Sigmoid colon (tissue), 7 donors: ENCODE data around the gene LRIT2. TPM values are rescaled to one million over a fixed set of nuclear protein-coding genes. Genes with fewer than 3 reads are reported as not detected.

ENCODE experiments used
- DNase-seq: peaks from one replicate; pipeline ENCODE4 v3.0.0-alpha.2; 2019
- H3K27ac ChIP-seq, 4 donors: fragments of 200-600 bp; sonication (generic); one replicate each; pipeline ENCODE4 v1.5.1; 2016 to 2019; ENCODE audit warnings: mild to moderate bottlenecking in 1 of 4
- H3K27me3 ChIP-seq, 3 donors: fragments of 200-600 bp; sonication (generic); one replicate each; pipeline ENCODE4 v1.5.1; 2019; ENCODE audit warnings: mild to moderate bottlenecking in 1 of 3
- H3K36me3 ChIP-seq, 4 donors: fragments of 200-600 bp; sonication (generic); one replicate each; pipeline ENCODE4 v1.5.1; 2016 to 2019
- H3K4me1 ChIP-seq, 4 donors: fragments of 200-600 bp; sonication (generic); one replicate each; pipeline ENCODE4 v1.5.1; 2017 to 2019
- H3K4me3 ChIP-seq, 4 donors: fragments of 200-600 bp; sonication (generic); one replicate each; pipeline ENCODE4 v1.5.1; 2017 to 2019; ENCODE audit warnings: mild to moderate bottlenecking in 2 of 4, moderate library complexity in 1 of 4
- H3K9me3 ChIP-seq, 4 donors: fragments of 200-600 bp in 3 of 4; sonication (generic) in 3 of 4; one replicate each; pipeline versions ENCODE4 v1.5.1 to v1.6.1; 2013 to 2019
- CTCF ChIP-seq, 4 experiments: fragments of 450-650 bp in 3 of 4; fragments of 200-600 bp in 1 of 4; IDR thresholded peaks; one replicate each; pipeline ENCODE4 v1.5.1; 2016 to 2019; ENCODE audit warnings: antibody characterized with exemption in 4 of 4, mild to moderate bottlenecking in 3 of 4, moderate library complexity in 2 of 4
- EP300 ChIP-seq, 4 donors: sonication (generic); formaldehyde crosslinking; IDR thresholded peaks; one replicate each; pipeline ENCODE4 v1.6.1; 2017; ENCODE audit warnings: antibody characterized with exemption in 4 of 4
- POLR2A ChIP-seq, 2 donors: fragments of 450-650 bp; IDR thresholded peaks; one replicate each; pipeline ENCODE4 v1.6.1; 2016; ENCODE audit warnings: antibody characterized with exemption in 2 of 2, mild to moderate bottlenecking in 2 of 2, moderate library complexity in 2 of 2
- POLR2AphosphoS5 ChIP-seq, 4 donors: sonication (generic); formaldehyde crosslinking; IDR thresholded peaks; one replicate each; pipeline ENCODE4 v1.6.1; 2017; ENCODE audit warnings: antibody characterized with exemption in 4 of 4
- WGBS, 2 donors: extraction: QIAGEN DNeasy Blood & Tissue Kit; methylation state at CpG; one replicate each; pipeline ENCODE4 v1.1.7; 2013; 5-methylcytosine and 5-hydroxymethylcytosine counted together
- intact Hi-C: fragments of 100-400 bp; cut with DNase I; formaldehyde crosslinking; loops from one replicate; pipeline ENCODE4 v1.15.1; 2023
- polyA plus RNA-seq, 3 donors: library from polyadenylated mRNA; stranded (reverse); fragments of 200-250 nt; gene quantifications; one replicate each; pipeline ENCODE4 v1.2.3, GENCODE V29; 2013
- total RNA-seq, 4 donors: library from RNA; depleted of rRNA; stranded (reverse); fragments of >200 nt; gene quantifications; one replicate each; pipeline ENCODE4 v1.1.0, GENCODE V29; 2016
- donor health status: healthy with polysubstance abuse.
- donor health status: Bipolar disorder and iron deficiency.
- donor health status: healthy.

LRIT2 gene
- total and polyA plus RNA-seq, 7 donors, result 0.03 TPM; not detected in 6

- Histone ChIP-seq H3K4me3 (no peak overlapping the region), H3K4me1 (no peaks in the 10 kb centered on the region), H3K36me3 (no peaks in the 10 kb centered on the region), H3K27me3 (peaks cover 0 to 15% (median 7%) of the 10 kb centered on the region in 3 donors), H3K27ac (no peak overlapping the region), H3K9me3 (no peaks in the 10 kb centered on the region)
- TF ChIP-seq POLR2A (IDR thresholded peaks at IDR 0.05) (no peak), EP300 (IDR thresholded peaks at IDR 0.05) (no peak), POLR2AphosphoS5 (IDR thresholded peaks at IDR 0.05) (no peak), CTCF (IDR thresholded peaks at IDR 0.05) (peak in 1 of 4 experiments; percentile 38)
- DNase-seq, result no peak
- intact Hi-C loops, result loop anchor here (5.0 kb wide), 1 partner anchor 109 kb away; no protein-coding TSS in a partner anchor
- 36 to 39% methylated on average over 35 of the region's 35 CpGs for WGBS, 2 donors
Observed at GRCh38 chr10:84256510-84257342, 31.4 kb upstream of the LRIT2 start.

- DNase-seq, result no peak
- H3K4me3 ChIP-seq, result no peak overlapping the region
- H3K27me3 ChIP-seq, result peaks cover 0 to 15% (median 7%) of the 10 kb centered on the region in 3 donors
- TF ChIP-seq POLR2AphosphoS5 (IDR thresholded peaks at IDR 0.05) (no peak), EP300 (IDR thresholded peaks at IDR 0.05) (no peak), CTCF (IDR thresholded peaks at IDR 0.05) (no peak), POLR2A (IDR thresholded peaks at IDR 0.05) (no peak)
- no peaks in the 10 kb centered on the region for H3K36me3 ChIP-seq
- H3K27ac ChIP-seq, result no peak overlapping the region
- 66 to 67% methylated on average over 10 of the region's 10 CpGs for WGBS, 2 donors
- H3K4me1 ChIP-seq, result no peaks in the 10 kb centered on the region
- intact Hi-C loops, result loop anchor here (5.0 kb wide), 1 partner anchor 108 kb away; no protein-coding TSS in a partner anchor
- H3K9me3 ChIP-seq, result no peaks in the 10 kb centered on the region
Observed at GRCh38 chr10:84254552-84255478, 29.5 kb upstream of the LRIT2 start.

GRCh38 chr10:84248794-84249193 lies 23.4 kb upstream of the LRIT2 start:
- intact Hi-C loops, result no loop called here
- WGBS, 2 donors, result 84 to 85% methylated on average over 12 of the region's 12 CpGs
- Histone ChIP-seq H3K4me1 (no peaks in the 10 kb centered on the region), H3K4me3 (no peak overlapping the region), H3K9me3 (no peaks in the 10 kb centered on the region), H3K36me3 (no peaks in the 10 kb centered on the region), H3K27me3 (no peaks in the 10 kb centered on the region), H3K27ac (no peak overlapping the region)
- no peak for DNase-seq
- TF ChIP-seq CTCF (IDR thresholded peaks at IDR 0.05) (no peak), POLR2AphosphoS5 (IDR thresholded peaks at IDR 0.05) (no peak), EP300 (IDR thresholded peaks at IDR 0.05) (no peak), POLR2A (IDR thresholded peaks at IDR 0.05) (no peak)

- Histone ChIP-seq H3K27me3 (no peaks in the 10 kb centered on the region), H3K27ac (no peak overlapping the region), H3K9me3 (no peaks in the 10 kb centered on the region), H3K4me3 (no peak overlapping the region), H3K36me3 (no peaks in the 10 kb centered on the region), H3K4me1 (no peaks in the 10 kb centered on the region)
- TF ChIP-seq POLR2A (IDR thresholded peaks at IDR 0.05) (no peak), CTCF (IDR thresholded peaks at IDR 0.05) (no peak), EP300 (IDR thresholded peaks at IDR 0.05) (no peak), POLR2AphosphoS5 (IDR thresholded peaks at IDR 0.05) (no peak)
- DNase-seq, result no peak
- intact Hi-C loops, result no loop called here
- 84 to 90% methylated on average over 6 of the region's 6 CpGs for WGBS, 2 donors
Observed at GRCh38 chr10:84247496-84247895, 22.2 kb upstream of the LRIT2 start.
